ENCODE results near the gene RPL36. TPM values are rescaled to one million over a fixed set of nuclear protein-coding genes. Genes with fewer than 3 reads are reported as not detected.

RPL36 gene
- 100 to 1,000 TPM; 503 to 959 (median 748) TPM for polyA plus RNA-seq (ENCODE audit: insufficient read length in 4 of 4)

GRCh38 chr19:5690125-5690954 lies at the start of gene RPL36:
RPL36 (plus strand) TSS chr19:5690295; CDS start chr19:5690508, 213 bp downstream.
- DNase-seq (ENCODE audit: low read depth in 4 of 4, low spot score in 2 of 4), result peak; percentile 91 to 94 (median 94)

- no peak for DNase-seq (ENCODE audit: low read depth in 4 of 4, low spot score in 2 of 4)
These were observed 48.9 kb upstream of the RPL36 start for GRCh38 chr19:5641171-5641570.

- DNase-seq (ENCODE audit: low read depth in 4 of 4, low spot score in 2 of 4), result no peak
These were observed 47.9 kb upstream of the RPL36 start for GRCh38 chr19:5642204-5642603.

- no peak for DNase-seq (ENCODE audit: low read depth in 4 of 4, low spot score in 2 of 4)
These were observed 47.0 kb upstream of the RPL36 start for GRCh38 chr19:5643060-5643459.

GRCh38 chr19:5644037-5644436 lies 46.1 kb upstream of the RPL36 start:
- no peak for DNase-seq (ENCODE audit: low read depth in 4 of 4, low spot score in 2 of 4)

- no peak for DNase-seq (ENCODE audit: low read depth in 4 of 4, low spot score in 2 of 4)
These were observed 44.7 kb upstream of the RPL36 start for GRCh38 chr19:5645409-5645808.

GRCh38 chr19:5646703-5647102 lies 43.4 kb upstream of the RPL36 start:
- DNase-seq (ENCODE audit: low read depth in 4 of 4, low spot score in 2 of 4), result no peak

- DNase-seq (ENCODE audit: low read depth in 4 of 4, low spot score in 2 of 4), result no peak
These were observed 41.6 kb upstream of the RPL36 start for GRCh38 chr19:5648464-5648863.

- no peak for DNase-seq (ENCODE audit: low read depth in 4 of 4, low spot score in 2 of 4)
These were observed 38.7 kb upstream of the RPL36 start for GRCh38 chr19:5651361-5651760.

- no peak for DNase-seq (ENCODE audit: low read depth in 4 of 4, low spot score in 2 of 4)
These were observed 37.8 kb upstream of the RPL36 start for GRCh38 chr19:5652261-5652660.

GRCh38 chr19:5654931-5655330 lies 35.2 kb upstream of the RPL36 start:
- DNase-seq (ENCODE audit: low read depth in 4 of 4, low spot score in 2 of 4), result no peak

- DNase-seq (ENCODE audit: low read depth in 4 of 4, low spot score in 2 of 4), result no peak
These were observed 34.7 kb upstream of the RPL36 start for GRCh38 chr19:5655412-5655811.

- no peak for DNase-seq (ENCODE audit: low read depth in 4 of 4, low spot score in 2 of 4)
These were observed 28.6 kb upstream of the RPL36 start for GRCh38 chr19:5661483-5661882.

- no peak for DNase-seq (ENCODE audit: low read depth in 4 of 4, low spot score in 2 of 4)
These were observed 26.2 kb upstream of the RPL36 start for GRCh38 chr19:5663904-5664303.

- DNase-seq (ENCODE audit: low read depth in 4 of 4, low spot score in 2 of 4), result no peak
These were observed 25.6 kb upstream of the RPL36 start for GRCh38 chr19:5664515-5664914.

- no peak for DNase-seq (ENCODE audit: low read depth in 4 of 4, low spot score in 2 of 4)
These were observed 24.1 kb upstream of the RPL36 start for GRCh38 chr19:5665781-5666513.

GRCh38 chr19:5666921-5667610 lies 23.0 kb upstream of the RPL36 start:
- no peak for DNase-seq (ENCODE audit: low read depth in 4 of 4, low spot score in 2 of 4)

GRCh38 chr19:5667751-5668271 lies 22.3 kb upstream of the RPL36 start:
- no peak for DNase-seq (ENCODE audit: low read depth in 4 of 4, low spot score in 2 of 4)

- no peak for DNase-seq (ENCODE audit: low read depth in 4 of 4, low spot score in 2 of 4)
These were observed 20.9 kb upstream of the RPL36 start for GRCh38 chr19:5669212-5669611.

GRCh38 chr19:5671600-5671999 lies 18.5 kb upstream of the RPL36 start:
- DNase-seq (ENCODE audit: low read depth in 4 of 4, low spot score in 2 of 4), result no peak

All from left renal cortex interstitium (tissue), 4 donors.